Measurements from ENCODE around the gene CLN5.

DNA sequence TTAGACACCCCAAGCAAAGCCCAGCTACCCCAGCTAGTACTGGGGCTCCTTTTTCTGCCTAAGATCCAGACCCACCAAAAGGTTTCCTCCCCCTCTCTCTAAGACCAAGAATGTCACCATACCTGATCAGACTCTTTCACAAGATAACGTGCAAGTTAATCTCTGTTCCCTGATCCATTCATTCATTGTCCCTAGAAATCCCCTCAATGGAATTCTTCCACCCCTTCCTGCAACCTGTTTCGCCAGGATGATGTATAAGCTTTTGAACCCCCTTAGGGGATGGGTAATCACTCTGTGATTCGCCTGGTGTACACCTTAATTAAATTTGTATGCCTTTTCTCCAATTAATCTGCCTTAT, 17.3 kb upstream of the CLN5 start:
- TF ChIP-seq CTCF (IDR thresholded peaks at IDR 0.05) = no peak
- no peak for TF ChIP-seq POLR2A (IDR thresholded peaks at IDR 0.05)
- TF ChIP-seq EP300 (IDR thresholded peaks at IDR 0.05) = no peak

Data from tibial nerve (tissue), 4 donors.